ENCODE measurements around the gene ZNF580. TPM values are rescaled to one million over a fixed set of nuclear protein-coding genes. Genes with fewer than 3 reads are reported as not detected.

Gene ZNF580
- total and polyA plus RNA-seq, 11 donors, result 8.2 to 41.5 (median 21.1) TPM

DNA sequence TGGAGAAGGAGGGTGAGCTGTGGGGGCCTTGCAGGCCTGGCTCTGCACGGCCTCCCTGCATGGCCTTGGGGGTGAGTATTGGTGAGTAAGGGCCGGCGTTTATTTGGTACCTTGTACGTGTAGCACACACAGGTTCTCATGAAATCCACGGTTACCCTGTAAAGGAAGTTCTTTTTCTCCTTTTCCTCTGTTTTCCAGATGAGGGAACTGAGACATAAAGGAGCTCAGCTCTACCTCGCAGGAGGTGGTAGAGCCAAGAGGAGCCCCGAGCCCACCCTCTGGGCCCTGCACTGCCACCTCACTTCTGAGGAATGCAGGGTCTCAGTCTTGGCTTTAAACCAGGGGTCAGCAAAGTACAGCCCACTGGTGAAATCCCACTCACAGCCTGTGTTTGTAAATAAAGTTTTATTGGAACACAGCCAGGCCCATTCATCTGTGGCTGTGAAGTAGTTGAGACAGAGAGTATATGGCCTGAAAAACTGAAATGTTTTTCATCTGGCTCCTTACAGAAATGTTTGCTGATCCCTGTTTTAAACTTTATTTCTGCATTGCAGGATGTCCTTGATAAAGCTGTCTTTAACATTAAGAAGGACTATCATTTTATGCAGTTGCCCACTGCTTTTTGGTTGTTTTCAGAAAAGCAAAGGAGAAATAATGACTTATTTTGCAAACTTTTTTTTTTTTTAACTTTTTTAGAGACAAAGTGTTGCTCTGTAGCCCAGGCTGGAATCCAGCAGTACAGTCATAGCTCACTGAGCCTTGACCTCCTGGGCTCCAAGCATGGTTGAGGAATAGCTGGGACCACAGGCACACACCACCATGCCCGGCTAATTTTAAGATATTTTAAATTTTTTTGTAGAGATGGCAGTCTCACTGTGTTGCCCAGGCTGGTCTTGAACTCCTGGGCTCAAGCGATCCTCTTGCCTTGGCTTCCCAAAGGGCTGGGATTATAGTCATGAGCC lies 40.6 kb downstream of the ZNF580 start:
- TF ChIP-seq, protein P1, sequence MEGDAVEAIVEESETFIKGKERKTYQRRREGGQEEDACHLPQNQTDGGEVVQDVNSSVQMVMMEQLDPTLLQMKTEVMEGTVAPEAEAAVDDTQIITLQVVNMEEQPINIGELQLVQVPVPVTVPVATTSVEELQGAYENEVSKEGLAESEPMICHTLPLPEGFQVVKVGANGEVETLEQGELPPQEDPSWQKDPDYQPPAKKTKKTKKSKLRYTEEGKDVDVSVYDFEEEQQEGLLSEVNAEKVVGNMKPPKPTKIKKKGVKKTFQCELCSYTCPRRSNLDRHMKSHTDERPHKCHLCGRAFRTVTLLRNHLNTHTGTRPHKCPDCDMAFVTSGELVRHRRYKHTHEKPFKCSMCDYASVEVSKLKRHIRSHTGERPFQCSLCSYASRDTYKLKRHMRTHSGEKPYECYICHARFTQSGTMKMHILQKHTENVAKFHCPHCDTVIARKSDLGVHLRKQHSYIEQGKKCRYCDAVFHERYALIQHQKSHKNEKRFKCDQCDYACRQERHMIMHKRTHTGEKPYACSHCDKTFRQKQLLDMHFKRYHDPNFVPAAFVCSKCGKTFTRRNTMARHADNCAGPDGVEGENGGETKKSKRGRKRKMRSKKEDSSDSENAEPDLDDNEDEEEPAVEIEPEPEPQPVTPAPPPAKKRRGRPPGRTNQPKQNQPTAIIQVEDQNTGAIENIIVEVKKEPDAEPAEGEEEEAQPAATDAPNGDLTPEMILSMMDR (IDR thresholded peaks at IDR 0.05), result no peak
- no peak for TF ChIP-seq POLR2A (IDR thresholded peaks at IDR 0.05)

GRCh38 chr19:55683449-55684261 lies 42.9 kb downstream of the ZNF580 start:
- Histone ChIP-seq H3K9me3 (no peaks in the 10 kb centered on the region), H3K27me3 (no peaks in the 10 kb centered on the region), H3K4me1 (peaks cover 0 to 42% (median 8%) of the 10 kb centered on the region in 12 donors), H3K4me3 (no peak overlapping the region), H3K36me3 (peaks cover 1 to 97% (median 82%) of the 10 kb centered on the region in 9 donors), H3K27ac (no peak overlapping the region)
- TF ChIP-seq POLR2A (IDR thresholded peaks at IDR 0.05), result no peak
- TF ChIP-seq, protein P1 (IDR thresholded peaks at IDR 0.05), result no peak
- DNase-seq (peak in 1 of 5 donors; percentile 18), ATAC-seq (no peak)
- intact Hi-C loops (cut with DNase I), result no loop called here
- 85 to 90% (median 87%) methylated on average over 22 of the region's 22 CpGs for WGBS, 4 donors

More for the DNA sequence above, 40.6 kb downstream of the ZNF580 start:
- Histone ChIP-seq H3K36me3 (peaks cover 2 to 84% (median 80%) of the 10 kb centered on the region in 9 donors), H3K4me3 (no peak overlapping the region), H3K9me3 (no peaks in the 10 kb centered on the region), H3K4me1 (peaks cover 11 to 47% (median 25%) of the 10 kb centered on the region in 12 donors), H3K27me3 (no peaks in the 10 kb centered on the region), H3K27ac (no peak overlapping the region)
- intact Hi-C loops (cut with DNase I), result no loop called here
- no peak for ATAC-seq
- 81 to 91% (median 87%) methylated on average over 9 of the region's 9 CpGs for WGBS, 4 donors
- no peak for DNase-seq

- Histone ChIP-seq H3K27me3 (no peaks in the 10 kb centered on the region), H3K4me1 (peaks cover 0 to 32% (median 3%) of the 10 kb centered on the region in 12 donors), H3K9me3 (no peaks in the 10 kb centered on the region), H3K4me3 (no peak overlapping the region), H3K36me3 (peaks cover 5 to 97% (median 83%) of the 10 kb centered on the region in 9 donors), H3K27ac (no peak overlapping the region)
- intact Hi-C loops (cut with DNase I), result no loop called here
- peak in 1 of 5 donors; percentile 51 for DNase-seq
- 95 to 98% (median 96%) methylated on average over 50 to 60 of the region's 60 CpGs for WGBS, 4 donors
- no peak for ATAC-seq
- TF ChIP-seq, protein P1 (IDR thresholded peaks at IDR 0.05), result no peak
- TF ChIP-seq POLR2A (IDR thresholded peaks at IDR 0.05), result no peak
Observed at GRCh38 chr19:55684946-55685681, 44.3 kb downstream of the ZNF580 start.

All from heart left ventricle (tissue), 16 donors.